ENCODE data around the gene SUCO.

DNA sequence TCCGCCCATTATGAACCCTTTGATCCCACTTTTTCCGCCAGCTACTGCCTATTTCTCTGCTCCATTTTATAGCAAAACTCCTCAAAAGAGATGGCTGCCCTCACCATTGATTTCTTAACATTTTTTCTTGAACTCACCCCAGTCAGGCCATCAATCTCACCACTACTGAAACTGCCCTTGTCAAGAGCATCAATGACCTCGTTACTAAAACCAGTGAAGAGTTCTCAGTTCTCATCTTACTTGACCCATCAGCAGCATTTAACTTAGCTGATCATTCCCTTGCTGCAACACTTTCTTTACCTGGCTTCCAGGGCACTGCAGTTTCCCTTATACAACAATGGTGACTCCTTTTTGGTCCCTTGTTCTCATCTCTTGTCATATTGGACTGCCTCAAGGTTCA is 90.8 kb downstream of the SUCO start:
- TF ChIP-seq, protein P1, sequence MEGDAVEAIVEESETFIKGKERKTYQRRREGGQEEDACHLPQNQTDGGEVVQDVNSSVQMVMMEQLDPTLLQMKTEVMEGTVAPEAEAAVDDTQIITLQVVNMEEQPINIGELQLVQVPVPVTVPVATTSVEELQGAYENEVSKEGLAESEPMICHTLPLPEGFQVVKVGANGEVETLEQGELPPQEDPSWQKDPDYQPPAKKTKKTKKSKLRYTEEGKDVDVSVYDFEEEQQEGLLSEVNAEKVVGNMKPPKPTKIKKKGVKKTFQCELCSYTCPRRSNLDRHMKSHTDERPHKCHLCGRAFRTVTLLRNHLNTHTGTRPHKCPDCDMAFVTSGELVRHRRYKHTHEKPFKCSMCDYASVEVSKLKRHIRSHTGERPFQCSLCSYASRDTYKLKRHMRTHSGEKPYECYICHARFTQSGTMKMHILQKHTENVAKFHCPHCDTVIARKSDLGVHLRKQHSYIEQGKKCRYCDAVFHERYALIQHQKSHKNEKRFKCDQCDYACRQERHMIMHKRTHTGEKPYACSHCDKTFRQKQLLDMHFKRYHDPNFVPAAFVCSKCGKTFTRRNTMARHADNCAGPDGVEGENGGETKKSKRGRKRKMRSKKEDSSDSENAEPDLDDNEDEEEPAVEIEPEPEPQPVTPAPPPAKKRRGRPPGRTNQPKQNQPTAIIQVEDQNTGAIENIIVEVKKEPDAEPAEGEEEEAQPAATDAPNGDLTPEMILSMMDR (IDR thresholded peaks at IDR 0.05) = no peak
- TF ChIP-seq POLR2AphosphoS5 (IDR thresholded peaks at IDR 0.05) = no peak
